ENCODE measurements around the gene PCNX2.

DNA sequence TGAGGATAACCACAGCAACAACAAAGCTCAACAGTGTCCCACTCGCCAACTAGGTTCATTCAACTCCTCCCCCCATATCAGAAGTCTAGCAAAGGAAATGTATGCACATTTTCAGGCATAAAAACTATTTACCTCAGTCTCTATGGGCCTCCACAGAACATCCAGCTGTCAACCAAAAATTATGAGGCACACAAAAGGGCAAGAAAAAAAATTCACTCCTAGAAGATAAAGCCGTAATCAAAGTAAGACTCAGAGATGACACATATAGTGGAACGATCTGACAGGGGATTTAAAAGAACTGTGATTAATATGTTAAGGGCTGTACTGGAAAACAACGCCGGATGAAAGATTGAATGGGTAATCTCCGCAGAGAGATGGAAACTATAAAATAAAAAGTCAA is 186.4 kb downstream of the PCNX2 start:
- TF ChIP-seq, protein P1, sequence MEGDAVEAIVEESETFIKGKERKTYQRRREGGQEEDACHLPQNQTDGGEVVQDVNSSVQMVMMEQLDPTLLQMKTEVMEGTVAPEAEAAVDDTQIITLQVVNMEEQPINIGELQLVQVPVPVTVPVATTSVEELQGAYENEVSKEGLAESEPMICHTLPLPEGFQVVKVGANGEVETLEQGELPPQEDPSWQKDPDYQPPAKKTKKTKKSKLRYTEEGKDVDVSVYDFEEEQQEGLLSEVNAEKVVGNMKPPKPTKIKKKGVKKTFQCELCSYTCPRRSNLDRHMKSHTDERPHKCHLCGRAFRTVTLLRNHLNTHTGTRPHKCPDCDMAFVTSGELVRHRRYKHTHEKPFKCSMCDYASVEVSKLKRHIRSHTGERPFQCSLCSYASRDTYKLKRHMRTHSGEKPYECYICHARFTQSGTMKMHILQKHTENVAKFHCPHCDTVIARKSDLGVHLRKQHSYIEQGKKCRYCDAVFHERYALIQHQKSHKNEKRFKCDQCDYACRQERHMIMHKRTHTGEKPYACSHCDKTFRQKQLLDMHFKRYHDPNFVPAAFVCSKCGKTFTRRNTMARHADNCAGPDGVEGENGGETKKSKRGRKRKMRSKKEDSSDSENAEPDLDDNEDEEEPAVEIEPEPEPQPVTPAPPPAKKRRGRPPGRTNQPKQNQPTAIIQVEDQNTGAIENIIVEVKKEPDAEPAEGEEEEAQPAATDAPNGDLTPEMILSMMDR (IDR thresholded peaks at IDR 0.05): no peak
- no peak for TF ChIP-seq POLR2AphosphoS5 (IDR thresholded peaks at IDR 0.05)

All from prostate gland (tissue), 2 donors.